Muscle of arm (tissue), 12 donors: ENCODE measurements around the gene CCDC146. TPM values are rescaled to one million over a fixed set of nuclear protein-coding genes. Genes with fewer than 3 reads are reported as not detected.
A peak's percentile ranks its signal among the peaks of the same experiment; 100 is the strongest.
"Not testable (repeated sequence)": the region's sequence is repeated elsewhere in the genome, so short reads cannot be mapped to it uniquely, and the experiment has no call there.

Experiments used
- DNase-seq: peaks from one replicate; pipeline ENCODE4 v3.0.0-alpha.2; 2013
- polyA plus RNA-seq, 12 donors: library from polyadenylated mRNA; unstranded; fragments of 120-200 nt; gene quantifications; one replicate each; pipeline ENCODE4 v1.2.1, GENCODE V29; 2013; ENCODE audit not compliant: insufficient read length in 12 of 12

The CCDC146 gene
- polyA plus RNA-seq, 12 donors: 6.5 to 25.0 (median 11.3) TPM; not detected in 1

DNA sequence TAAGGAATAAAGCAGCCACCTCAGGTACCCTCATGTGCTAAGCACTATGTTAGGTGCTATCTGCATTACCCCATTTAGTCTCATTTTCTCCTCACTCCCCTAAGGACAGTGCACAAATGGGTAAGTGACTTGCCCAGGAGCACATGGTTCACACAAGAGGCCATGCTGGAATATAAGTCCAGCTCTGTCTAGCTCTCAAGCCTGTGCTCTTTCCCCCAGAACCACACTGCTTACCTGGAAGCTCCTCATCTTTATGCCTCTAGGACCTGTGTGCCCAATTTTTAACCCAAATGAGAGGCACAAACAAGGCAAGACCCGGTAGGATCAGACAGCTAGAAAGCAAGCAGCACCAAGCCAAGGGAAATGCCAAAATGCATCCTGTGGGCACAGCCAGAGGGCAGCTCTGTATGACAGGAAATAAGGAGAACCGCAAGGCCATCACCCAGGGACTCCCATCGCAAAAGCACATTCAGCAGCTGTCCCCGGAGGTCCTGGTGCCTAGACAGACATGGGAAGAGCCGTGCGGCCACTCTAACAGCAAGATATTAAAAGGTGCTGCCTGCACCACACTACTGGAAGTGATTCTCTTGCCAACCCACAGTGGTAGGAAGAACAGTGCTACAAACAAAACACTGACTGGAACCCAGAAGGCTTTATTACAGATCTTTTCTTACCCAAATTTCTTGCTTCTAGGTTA lies 205.7 kb downstream of the CCDC146 start:
- DNase-seq: no peak

DNA sequence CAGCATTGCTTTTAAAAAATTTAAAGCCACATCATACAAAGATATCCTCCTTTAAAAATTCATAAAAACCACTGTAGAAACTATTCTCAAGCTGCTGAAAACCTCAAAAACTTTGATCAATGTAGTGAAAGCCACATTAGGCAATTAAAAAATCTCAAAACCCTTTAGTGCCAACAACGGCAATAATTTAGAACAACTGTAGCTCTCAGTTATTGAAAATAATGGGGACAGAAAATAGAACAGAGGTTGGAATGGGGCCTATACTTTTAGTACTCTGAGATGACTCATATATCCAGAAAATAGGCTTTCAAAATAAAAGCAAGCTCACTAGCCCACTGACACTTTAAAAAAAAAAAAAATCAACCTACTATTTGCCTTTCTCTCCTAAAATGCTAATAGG lies 206.3 kb downstream of the CCDC146 start:
- no peak for DNase-seq

DNA sequence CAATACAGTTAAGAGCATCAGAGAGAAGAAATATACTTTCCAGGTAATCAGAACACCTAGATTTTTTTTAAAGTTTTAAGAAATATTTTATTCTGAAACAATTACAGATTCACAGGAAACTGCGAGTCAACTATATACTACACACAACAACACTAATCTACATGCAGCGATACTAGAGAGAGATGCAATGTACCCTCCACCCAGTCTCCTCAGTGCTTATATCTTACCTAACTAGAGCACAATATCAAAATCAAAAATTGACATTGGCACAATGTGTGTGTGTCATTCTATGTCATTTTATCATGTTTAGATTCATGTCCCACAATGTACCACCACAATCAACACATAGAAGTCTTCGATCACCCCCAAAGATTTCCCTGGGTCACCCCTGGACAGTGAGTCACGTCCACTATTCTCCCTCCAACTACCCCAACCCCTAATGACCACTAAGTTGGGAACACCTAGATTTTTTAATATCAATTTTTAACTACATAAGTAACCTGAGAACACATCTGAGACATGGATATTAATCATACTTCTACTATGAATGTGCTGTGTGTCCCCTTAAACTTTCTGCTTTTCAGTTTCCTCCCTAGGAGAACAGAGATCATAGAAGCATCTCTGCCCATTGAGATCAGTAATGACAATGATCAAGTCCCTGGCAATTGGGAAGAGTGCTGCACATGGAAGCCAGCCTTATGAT lies 207.2 kb downstream of the CCDC146 start:
- DNase-seq: no peak

DNA sequence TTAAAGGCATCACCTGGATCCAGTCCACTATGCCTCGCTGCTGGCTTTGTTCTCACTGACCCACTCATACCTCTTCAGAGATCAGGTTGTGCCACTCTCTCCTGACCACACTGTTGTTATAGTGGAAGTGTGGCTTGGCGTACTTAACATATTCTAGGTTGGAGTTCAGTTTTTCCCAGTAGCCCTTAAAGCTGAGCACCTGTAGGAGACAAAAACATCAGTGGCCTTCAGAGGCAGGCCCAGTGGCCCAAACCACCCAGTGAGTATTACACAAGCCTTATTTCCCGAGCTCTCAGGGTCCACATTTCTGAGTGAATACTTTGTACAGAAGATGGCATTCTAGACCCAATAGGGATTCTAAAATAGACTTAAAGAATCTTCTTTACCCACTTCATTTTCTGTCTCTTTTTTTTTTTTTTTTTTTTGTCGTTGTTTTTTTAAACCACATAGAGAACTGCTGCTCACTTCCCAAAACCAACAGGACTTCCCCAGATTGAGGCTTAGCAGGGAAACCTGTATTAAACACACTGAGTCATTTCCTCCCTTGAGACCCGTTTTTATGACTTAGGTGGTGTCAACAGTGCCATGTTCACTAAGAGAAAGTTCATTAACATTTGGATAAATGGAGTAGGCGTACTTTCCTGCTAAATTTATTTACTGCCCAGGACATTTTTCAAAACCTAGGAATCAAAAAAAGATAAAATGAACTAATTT lies 207.9 kb downstream of the CCDC146 start:
- no peak for DNase-seq

DNA sequence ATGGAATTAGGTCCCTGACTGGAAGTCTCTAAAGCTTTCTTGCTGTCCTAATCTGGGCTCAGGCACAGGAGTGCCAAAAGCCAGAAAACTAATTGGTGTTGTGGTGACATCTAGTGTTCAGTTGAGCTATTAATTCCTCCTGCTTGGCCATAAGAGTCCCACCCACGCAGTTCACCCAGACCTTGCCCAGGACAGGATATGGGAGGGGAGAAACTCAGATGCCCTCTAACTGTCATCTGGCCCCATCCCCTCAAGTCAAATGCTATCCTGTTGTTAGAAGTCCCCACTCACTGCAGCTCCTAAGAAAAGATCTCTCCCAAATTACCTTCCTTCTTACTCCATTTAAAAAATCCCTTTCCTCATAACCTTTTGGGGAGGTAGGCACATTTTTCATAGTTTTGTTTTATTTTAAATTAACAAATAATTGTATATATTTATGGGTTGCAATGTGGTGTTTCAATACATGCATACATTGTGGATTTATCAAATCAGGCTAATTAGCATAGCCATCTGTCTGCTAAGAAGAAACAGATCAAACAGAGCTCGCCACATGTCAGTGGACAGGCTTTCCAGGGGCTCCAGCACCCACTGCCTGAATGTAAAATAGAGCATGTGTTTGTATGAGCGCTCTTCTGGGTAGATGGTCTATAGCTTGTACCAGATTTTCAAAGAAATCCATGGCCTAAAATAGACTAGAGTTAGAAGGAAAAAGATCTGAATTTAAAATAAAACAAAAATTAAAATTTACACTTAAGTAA lies 209.7 kb downstream of the CCDC146 start:
- DNase-seq: peak; percentile 91

DNA sequence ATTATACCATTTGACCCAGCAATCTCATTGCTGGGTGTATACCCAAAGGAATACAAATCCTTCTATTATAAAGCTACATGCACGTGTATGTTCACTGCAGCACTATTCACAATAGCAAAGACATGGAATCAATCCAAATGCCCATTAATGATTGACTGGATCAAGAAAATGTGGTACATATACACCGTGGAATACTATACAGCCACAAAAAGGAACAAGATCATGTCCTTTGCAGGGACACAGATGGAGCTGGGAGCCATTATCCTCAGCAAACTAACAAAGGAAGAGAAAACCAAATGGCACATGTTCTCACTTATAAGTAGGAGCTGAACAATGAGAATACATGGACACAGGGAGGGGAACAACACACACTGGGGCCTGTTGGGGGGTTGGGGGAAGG lies 211.6 kb downstream of the CCDC146 start:
- DNase-seq: not testable (repeated sequence)

DNA sequence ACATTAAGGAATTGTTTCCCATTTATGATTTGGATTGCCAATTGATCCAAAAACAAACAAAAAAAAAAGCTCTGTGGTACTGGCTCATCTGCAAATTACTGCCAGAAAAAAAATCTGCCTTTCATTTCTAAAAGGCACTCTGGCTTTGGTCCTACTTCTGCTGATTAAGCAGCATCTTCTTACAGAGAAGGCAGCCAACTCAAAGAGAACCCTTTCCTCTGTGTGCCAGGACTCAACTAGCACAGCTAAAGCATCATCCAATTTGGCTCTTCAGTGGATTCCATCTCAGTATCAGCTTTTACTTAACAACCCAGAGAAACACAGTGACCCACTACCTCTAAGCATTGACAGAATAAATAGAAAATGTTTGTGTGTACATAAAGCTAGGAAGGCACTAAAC lies 213.2 kb downstream of the CCDC146 start:
- no peak for DNase-seq

DNA sequence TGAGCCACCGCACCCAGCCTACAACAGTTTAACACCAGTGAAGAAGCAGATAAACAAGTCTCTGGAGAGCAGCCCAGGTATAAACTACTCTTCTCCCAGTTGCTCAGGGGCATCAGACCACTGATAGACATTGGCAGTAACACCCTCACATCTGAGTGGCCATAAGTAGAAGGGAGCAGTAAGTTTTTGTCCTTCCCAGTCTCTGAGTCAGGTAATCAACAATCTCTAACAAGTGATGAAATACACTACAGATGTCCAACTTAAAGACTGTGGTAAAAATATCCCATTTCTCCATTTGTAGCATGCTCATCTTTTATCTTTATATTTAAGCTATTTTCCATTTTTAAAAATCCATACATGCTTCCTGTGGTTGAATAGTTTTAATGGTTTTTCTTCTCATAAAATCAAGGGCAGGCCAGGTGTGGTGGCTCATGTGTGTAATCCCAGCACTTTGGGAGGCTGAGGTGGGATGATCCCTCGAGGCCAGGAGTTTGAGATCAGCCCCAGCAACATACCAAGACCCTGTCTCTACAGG lies 215.1 kb downstream of the CCDC146 start:
- no peak for DNase-seq

DNA sequence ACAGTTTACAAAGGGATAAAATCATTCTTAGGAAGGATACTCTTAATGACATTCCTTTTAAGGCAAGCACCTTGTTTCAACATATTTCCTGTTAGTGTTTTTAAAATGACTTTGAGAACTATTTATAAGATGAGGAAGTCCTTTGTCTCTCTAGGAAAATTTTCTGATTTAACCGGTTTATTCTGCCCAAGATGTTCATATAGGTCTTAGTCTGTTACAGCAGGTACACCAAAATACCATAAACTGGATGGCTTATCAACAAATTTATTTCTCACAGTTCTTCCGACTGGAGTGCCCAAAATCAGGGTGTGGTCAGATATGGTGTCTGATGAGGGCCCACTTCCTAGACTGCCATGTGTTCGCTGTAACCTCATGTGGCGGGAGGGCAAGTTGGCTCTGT lies 215.8 kb downstream of the CCDC146 start:
- no peak for DNase-seq

DNA sequence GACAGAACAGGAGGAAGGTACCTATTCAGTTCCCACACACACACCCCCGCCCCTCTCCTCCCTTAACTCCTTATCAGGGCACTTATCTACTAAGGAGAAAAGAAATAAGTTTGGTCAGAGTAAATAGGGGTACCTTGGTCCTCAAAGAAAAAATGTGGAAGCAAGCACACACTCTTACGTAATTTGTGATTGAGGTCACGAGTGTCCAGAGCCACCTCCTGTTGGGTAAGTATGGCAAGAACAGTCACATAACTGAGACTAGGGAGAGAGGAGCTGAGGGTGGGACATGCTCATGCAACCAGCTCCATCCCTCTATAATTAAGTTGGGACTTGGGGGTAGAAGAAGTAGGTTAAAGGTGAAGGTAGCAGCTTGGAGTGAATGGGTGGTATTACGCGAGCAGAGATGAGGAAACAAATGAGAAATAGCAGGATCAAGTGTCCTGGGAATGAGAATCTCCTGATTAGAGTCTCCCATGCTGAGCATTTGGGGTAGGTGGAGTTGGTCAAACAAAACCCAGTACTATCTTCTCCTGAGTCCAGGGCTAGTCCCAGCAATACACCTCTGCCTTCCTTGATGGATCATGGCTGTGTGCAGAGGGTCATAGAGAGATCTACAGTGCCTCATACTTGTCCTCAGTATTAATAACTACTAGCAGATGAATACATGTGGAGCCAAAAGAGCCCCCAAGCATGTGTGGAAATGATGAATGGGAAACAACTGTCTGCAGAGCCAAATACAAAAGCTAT lies 216.6 kb downstream of the CCDC146 start:
- no peak for DNase-seq

DNA sequence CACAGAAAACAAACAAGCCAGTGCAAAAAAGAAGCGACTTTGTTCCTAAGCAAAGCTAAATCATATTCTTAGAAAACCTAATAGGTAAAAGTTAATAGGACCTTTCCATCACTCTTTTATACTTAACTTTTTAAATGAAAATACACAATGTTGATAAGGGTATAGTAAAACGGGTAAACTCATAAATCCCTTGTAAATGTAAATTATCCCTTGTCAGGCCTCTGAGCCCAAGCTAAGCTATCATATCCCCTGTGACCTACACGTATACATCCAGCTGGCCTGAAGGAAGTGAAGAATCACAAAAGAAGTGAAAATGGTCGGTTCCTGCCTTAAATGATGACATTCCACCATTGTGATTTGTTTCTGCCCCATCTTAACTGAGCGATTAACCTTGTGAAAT lies 217.3 kb downstream of the CCDC146 start:
- no peak for DNase-seq

Other genes starting within 250 kb of the CCDC146 start
- not detected for gene SPDYE17, start 90.3 kb upstream of the CCDC146 start, polyA plus RNA-seq
- gene SPDYE18, start 60.1 kb upstream of the CCDC146 start, polyA plus RNA-seq: under 1 TPM in 6 of 12 donors, not detected in 6; 0.34 to 0.73 (median 0.61) TPM
- 10 to 100 TPM in 11 of 12 donors, not detected in 1; 20.6 to 52.1 (median 31.3) TPM for gene FGL2, start 77.2 kb downstream of the CCDC146 start, polyA plus RNA-seq